ENCODE measurements around the gene SCNM1. TPM values are rescaled to one million over a fixed set of nuclear protein-coding genes. Genes with fewer than 3 reads are reported as not detected.
A peak's percentile ranks its signal among the peaks of the same experiment; 100 is the strongest.

SCNM1 gene
- total and polyA plus RNA-seq, 9 of the 15 experiments (the other 6 are each of a cell fraction or from before 2014, with no cell fraction given), result 17.2 to 204 (median 63.0) TPM

GRCh38 chr1:151145304-151146071, 20.5 kb upstream of the SCNM1 start (continued):
- no peak for TF ChIP-seq ZNF740 (CRISPR knock-in tag; IDR thresholded peaks at IDR 0.05)
- no peak for TF ChIP-seq ZNF740 (tag; IDR thresholded peaks at IDR 0.05)
- TF ChIP-seq ZNF280A (IDR thresholded peaks at IDR 0.05; ENCODE audit: low read depth, partially characterized antibody), result no peak
- peak; percentile 4; the same call in 1 of the 2 replicates for TF ChIP-seq ZNF511 (CRISPR knock-in tag; IDR thresholded peaks at IDR 0.05)
- peak; percentile 83 for TF ChIP-seq ZBTB33 (CRISPR knock-in tag; IDR thresholded peaks at IDR 0.05)
- no peak for TF ChIP-seq ZNF324 (CRISPR knock-in tag; IDR thresholded peaks at IDR 0.05)
- TF ChIP-seq FOXJ2 (tag; IDR thresholded peaks at IDR 0.05), result no peak
- no peak for TF ChIP-seq GTF3C2 (IDR thresholded peaks at IDR 0.05; ENCODE audit: borderline replicate concordance, extremely low read depth, insufficient read length)
- TF ChIP-seq ARID4B (CRISPR knock-in tag; IDR thresholded peaks at IDR 0.05), result 0 out of 2 replicates have a peak, but pooled peaks have one; percentile 2
